ENCODE data around the gene ABCC11.

DNA sequence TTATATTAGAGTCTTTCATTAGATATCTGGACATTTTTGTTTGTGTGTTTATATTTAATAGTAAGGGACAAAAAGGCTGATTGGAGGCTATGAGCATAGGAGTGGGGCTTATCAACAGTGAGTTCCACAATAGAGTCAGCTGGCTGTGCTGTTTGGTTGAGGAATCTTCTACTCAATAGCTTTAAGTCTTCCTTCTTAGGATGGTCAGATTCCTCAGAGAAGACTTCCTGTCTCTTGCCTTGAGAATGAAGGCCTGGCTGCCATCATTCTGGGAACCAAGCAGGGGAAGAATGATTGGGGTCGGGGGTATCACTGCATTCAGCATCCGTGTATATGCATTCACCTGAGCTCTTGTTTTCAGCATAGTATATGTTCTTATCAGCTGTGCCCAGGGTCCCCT is 31.9 kb upstream of the ABCC11 start:
- no peak for TF ChIP-seq POLR2A (IDR thresholded peaks at IDR 0.05; ENCODE audit: low read depth, low read length)
- no peak for TF ChIP-seq POLR2AphosphoS5 (IDR thresholded peaks at IDR 0.05; ENCODE audit: low read depth, low read length)
- TF ChIP-seq TAF1 (IDR thresholded peaks at IDR 0.05; ENCODE audit: low read depth, low read length): no peak
- TF ChIP-seq PAX5 (IDR thresholded peaks at IDR 0.05; ENCODE audit: insufficient read depth, low read length, severe bottlenecking): no peak
- no peak for TF ChIP-seq SPI1 (IDR thresholded peaks at IDR 0.05; ENCODE audit: low read depth, low read length)
- no peak for TF ChIP-seq POU2F2 (IDR thresholded peaks at IDR 0.05; ENCODE audit: low read depth, low read length)
